SK-N-SH (cell line): ENCODE measurements around the gene MTMR8. TPM values are rescaled to one million over a fixed set of nuclear protein-coding genes. Genes with fewer than 3 reads are reported as not detected.

Experiments used
- CTCF ChIA-PET: fragments of 300-600, 350-600 bp; formaldehyde crosslinking; extraction: SDS; loops from one replicate; lab custom pipeline; 2021; lab: Yijun Ruan, JAX
- POLR2A ChIA-PET: fragments of 350-600 bp; sonication (Branson Sonifier 250); formaldehyde crosslinking; extraction: SDS; loops from one replicate; lab custom pipeline; 2020; ENCODE audit warnings: antibody characterized with exemption, inconsistent platforms; lab: Yijun Ruan, JAX
- DNase-seq: peaks from one replicate; pipeline ENCODE4 v3.0.0; 2012
- H2AFZ ChIP-seq: fragments of 200-600 bp; sonication (generic); 2 replicates; pipeline ENCODE4 v1.8.1; 2016; ENCODE audit warnings: antibody characterized with exemption, mild to moderate bottlenecking, low read depth
- H3F3A ChIP-seq: fragments of 200-600 bp; sonication (generic); replicated peaks from 2 replicates; pipeline ENCODE3; 2016; ENCODE audit warnings: antibody characterized with exemption, mild to moderate bottlenecking; ENCODE audit not compliant: insufficient read depth
- H3K27ac ChIP-seq, 2 experiments: fragments of 200-500 bp in 1 of 2; fragments of 200-600 bp in 1 of 2; sonication (Bioruptor generic) in 1 of 2; sonication (generic), shearing (Covaris generic) in 1 of 2; 2 replicates each; pipeline versions ENCODE4 v1.5.1 to v1.6.1; 2014 to 2016; ENCODE audit warnings: low read depth in 2 of 2, inconsistent platforms in 1 of 2, low read length in 1 of 2, mild to moderate bottlenecking in 1 of 2, mixed read lengths in 1 of 2
- H3K27me3 ChIP-seq: fragments of 200-600 bp; sonication (generic), shearing (Covaris generic); 2 replicates; pipeline ENCODE4 v1.6.1; 2016; ENCODE audit warnings: mixed run types; ENCODE audit not compliant: insufficient read depth
- H3K36me3 ChIP-seq, 2 experiments: fragments of 200-500 bp in 1 of 2; fragments of 200-600 bp in 1 of 2; sonication (Bioruptor generic) in 1 of 2; sonication (generic) in 1 of 2; replicated peaks in 1 of 2; 2 replicates each; pipeline versions ENCODE3 to v1.5.1; 2014 to 2016; ENCODE audit warnings: low read length in 1 of 2, mild to moderate bottlenecking in 1 of 2; ENCODE audit not compliant: insufficient read depth in 2 of 2, control insufficient read depth in 1 of 2
- H3K4me1 ChIP-seq, 2 experiments: fragments of 200-500 bp in 1 of 2; fragments of 200-600 bp in 1 of 2; sonication (Bioruptor generic) in 1 of 2; sonication (generic), shearing (Covaris generic) in 1 of 2; 2 replicates each; pipeline versions ENCODE4 v1.5.1 to v1.6.1; 2014 to 2016; ENCODE audit warnings: low read depth in 1 of 2, low read length in 1 of 2, mixed run types in 1 of 2; ENCODE audit not compliant: insufficient read depth in 2 of 2, control insufficient read depth in 1 of 2
- H3K4me2 ChIP-seq: fragments of 200-600 bp; sonication (generic), shearing (Covaris generic); 2 replicates; pipeline ENCODE4 v1.6.1; 2017; ENCODE audit warnings: mixed run types
- H3K4me3 ChIP-seq, 2 experiments: fragments of 200-500 bp in 1 of 2; fragments of 200-600 bp in 1 of 2; sonication (Bioruptor generic) in 1 of 2; sonication (generic), shearing (Covaris generic) in 1 of 2; 2 replicates each; pipeline versions ENCODE4 v1.5.1 to v1.8.1; 2014 to 2016; ENCODE audit warnings: low read depth in 2 of 2, inconsistent platforms in 1 of 2, low read length in 1 of 2, mild to moderate bottlenecking in 1 of 2, mixed read lengths in 1 of 2, moderate library complexity in 1 of 2
- H3K79me2 ChIP-seq: fragments of 200-600 bp; sonication (generic); 2 replicates; pipeline ENCODE4 v1.8.1; 2017; ENCODE audit warnings: mild to moderate bottlenecking; ENCODE audit not compliant: insufficient read depth
- H3K9ac ChIP-seq: fragments of 200-600 bp; sonication (generic); 2 replicates; pipeline ENCODE4 v1.6.1; 2017; ENCODE audit warnings: mixed run types
- H3K9me2 ChIP-seq: fragments of 200-600 bp; sonication (generic); 2 replicates; pipeline ENCODE4 v1.6.1; 2017; ENCODE audit warnings: mixed run types
- H3K9me3 ChIP-seq: fragments of 200-600 bp; sonication (generic); 2 replicates; pipeline ENCODE4 v1.6.1; 2017; ENCODE audit warnings: mixed run types, mild to moderate bottlenecking, moderate library complexity
- H4K20me1 ChIP-seq: fragments of 200-600 bp; sonication (generic); 2 replicates; pipeline ENCODE4 v1.6.1; 2017; ENCODE audit warnings: mild to moderate bottlenecking, mixed run types; ENCODE audit not compliant: insufficient read depth
- EZH2phosphoT487 ChIP-seq: fragments of 200-600 bp; sonication (generic); IDR thresholded peaks from 2 replicates; pipeline ENCODE4 v1.6.1; 2017; ENCODE audit warnings: low read depth, mixed run types, mild to moderate bottlenecking, antibody characterized with exemption, moderate library complexity, borderline replicate concordance
- FOXJ3 ChIP-seq: sonication (generic); formaldehyde crosslinking; IDR thresholded peaks from 2 replicates; pipeline ENCODE4 v1.5.1; 2020; ENCODE audit warnings: mild to moderate bottlenecking, missing genetic modification reagents
- GABPA ChIP-seq: IDR thresholded peaks from 2 replicates; pipeline ENCODE4 v1.4.0; 2012; ENCODE audit warnings: low read depth, mild to moderate bottlenecking
- NFIC ChIP-seq: IDR thresholded peaks from 2 replicates; pipeline ENCODE4 v1.4.0; 2012; ENCODE audit warnings: borderline replicate concordance
- POLR2AphosphoS5 ChIP-seq: IDR thresholded peaks from 2 replicates; pipeline ENCODE4 v1.6.1; 2012; ENCODE audit warnings: low read depth, low read length
- RFX5 ChIP-seq: IDR thresholded peaks from 2 replicates; pipeline ENCODE4 v1.6.1; 2012; ENCODE audit warnings: mild to moderate bottlenecking, improper control_type of control experiment, low read length
- RXRA ChIP-seq: IDR thresholded peaks from 2 replicates; pipeline ENCODE4 v1.4.0; 2012; ENCODE audit warnings: low read depth, mild to moderate bottlenecking, borderline replicate concordance
- SIN3A ChIP-seq: IDR thresholded peaks from 2 replicates; pipeline ENCODE4 v1.6.1; 2012; ENCODE audit warnings: low read depth, mild to moderate bottlenecking, low read length, moderate library complexity, borderline replicate concordance
- TAF1 ChIP-seq: IDR thresholded peaks from 2 replicates; pipeline ENCODE4 v1.6.1; 2012; ENCODE audit warnings: low read depth, mild to moderate bottlenecking, low read length, moderate library complexity, borderline replicate concordance
- YY1 ChIP-seq: IDR thresholded peaks from 2 replicates; pipeline ENCODE4 v1.4.0; 2012; ENCODE audit warnings: low read depth, mild to moderate bottlenecking
- WGBS: methylation state at CpG from one replicate; pipeline ENCODE4 v1.1.6; 2017; ENCODE audit warnings: low lambda C conversion rate; 5-methylcytosine and 5-hydroxymethylcytosine counted together
- polyA plus RNA-seq, 3 experiments: library from polyadenylated mRNA; depleted of rRNA; stranded (reverse); fragments of >200 nt; gene quantifications; 2 replicates each; pipeline ENCODE4 v1.2.3, GENCODE V29; 2012
- TF ChIP-seq, protein P1 (sequence below): IDR thresholded peaks from 2 replicates; pipeline ENCODE4; 2012
- TF ChIP-seq, protein P2 (sequence below): IDR thresholded peaks from 2 replicates; pipeline ENCODE4 v1.4.0; 2012; ENCODE audit warnings: low read depth, borderline replicate concordance
- TF ChIP-seq, protein P3 (sequence below): fragments of 150-350 bp; IDR thresholded peaks from 2 replicates; pipeline ENCODE4 v1.6.1; 2017; ENCODE audit warnings: antibody characterized with exemption, low read length, low read depth, borderline replicate concordance
- TF ChIP-seq, protein P4 (sequence below): fragments of 200-600 bp; sonication (generic); IDR thresholded peaks from 2 replicates; pipeline ENCODE4 v1.6.1; 2017; ENCODE audit warnings: antibody characterized with exemption, mild to moderate bottlenecking, moderate library complexity
- TF ChIP-seq, protein P5 (sequence below): IDR thresholded peaks from 2 replicates; pipeline ENCODE4 v1.4.0; 2012; ENCODE audit warnings: low read depth, borderline replicate concordance

MTMR8 gene
- polyA plus RNA-seq, 1 of the 3 experiments (the other 2 are of a cell fraction), result 0.35 TPM

DNA sequence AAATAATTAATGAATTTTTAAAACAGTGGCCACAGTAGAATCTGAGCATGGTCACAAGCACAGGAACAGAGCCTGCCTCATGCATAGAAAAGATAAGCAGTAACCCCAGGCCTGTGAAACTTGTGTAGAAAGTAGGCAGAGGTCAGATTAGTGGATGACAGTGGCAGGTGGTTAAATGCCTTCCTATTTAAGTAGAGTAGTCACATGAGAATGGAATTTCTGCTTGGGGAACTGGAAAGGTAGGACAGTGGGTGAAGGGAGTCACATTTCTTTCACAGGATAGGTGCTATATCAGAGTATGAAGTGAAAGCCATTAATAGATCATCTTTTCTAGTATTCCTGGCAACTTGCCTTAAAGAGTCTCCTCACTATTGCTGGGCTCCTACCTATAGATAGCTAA lies 130.0 kb downstream of the MTMR8 start:
- TF ChIP-seq POLR2AphosphoS5, result no peak
- TF ChIP-seq, protein P1, sequence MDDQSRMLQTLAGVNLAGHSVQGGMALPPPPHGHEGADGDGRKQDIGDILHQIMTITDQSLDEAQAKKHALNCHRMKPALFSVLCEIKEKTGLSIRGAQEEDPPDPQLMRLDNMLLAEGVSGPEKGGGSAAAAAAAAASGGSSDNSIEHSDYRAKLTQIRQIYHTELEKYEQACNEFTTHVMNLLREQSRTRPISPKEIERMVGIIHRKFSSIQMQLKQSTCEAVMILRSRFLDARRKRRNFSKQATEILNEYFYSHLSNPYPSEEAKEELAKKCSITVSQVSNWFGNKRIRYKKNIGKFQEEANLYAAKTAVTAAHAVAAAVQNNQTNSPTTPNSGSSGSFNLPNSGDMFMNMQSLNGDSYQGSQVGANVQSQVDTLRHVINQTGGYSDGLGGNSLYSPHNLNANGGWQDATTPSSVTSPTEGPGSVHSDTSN, result no peak
- no peak for TF ChIP-seq NFIC
- TF ChIP-seq, protein P2, sequence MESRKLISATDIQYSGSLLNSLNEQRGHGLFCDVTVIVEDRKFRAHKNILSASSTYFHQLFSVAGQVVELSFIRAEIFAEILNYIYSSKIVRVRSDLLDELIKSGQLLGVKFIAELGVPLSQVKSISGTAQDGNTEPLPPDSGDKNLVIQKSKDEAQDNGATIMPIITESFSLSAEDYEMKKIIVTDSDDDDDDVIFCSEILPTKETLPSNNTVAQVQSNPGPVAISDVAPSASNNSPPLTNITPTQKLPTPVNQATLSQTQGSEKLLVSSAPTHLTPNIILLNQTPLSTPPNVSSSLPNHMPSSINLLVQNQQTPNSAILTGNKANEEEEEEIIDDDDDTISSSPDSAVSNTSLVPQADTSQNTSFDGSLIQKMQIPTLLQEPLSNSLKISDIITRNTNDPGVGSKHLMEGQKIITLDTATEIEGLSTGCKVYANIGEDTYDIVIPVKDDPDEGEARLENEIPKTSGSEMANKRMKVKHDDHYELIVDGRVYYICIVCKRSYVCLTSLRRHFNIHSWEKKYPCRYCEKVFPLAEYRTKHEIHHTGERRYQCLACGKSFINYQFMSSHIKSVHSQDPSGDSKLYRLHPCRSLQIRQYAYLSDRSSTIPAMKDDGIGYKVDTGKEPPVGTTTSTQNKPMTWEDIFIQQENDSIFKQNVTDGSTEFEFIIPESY, result no peak
- no peak for TF ChIP-seq GABPA
- TF ChIP-seq YY1, result no peak
- TF ChIP-seq RFX5, result no peak
- no peak for TF ChIP-seq EZH2phosphoT487
- TF ChIP-seq, protein P3, sequence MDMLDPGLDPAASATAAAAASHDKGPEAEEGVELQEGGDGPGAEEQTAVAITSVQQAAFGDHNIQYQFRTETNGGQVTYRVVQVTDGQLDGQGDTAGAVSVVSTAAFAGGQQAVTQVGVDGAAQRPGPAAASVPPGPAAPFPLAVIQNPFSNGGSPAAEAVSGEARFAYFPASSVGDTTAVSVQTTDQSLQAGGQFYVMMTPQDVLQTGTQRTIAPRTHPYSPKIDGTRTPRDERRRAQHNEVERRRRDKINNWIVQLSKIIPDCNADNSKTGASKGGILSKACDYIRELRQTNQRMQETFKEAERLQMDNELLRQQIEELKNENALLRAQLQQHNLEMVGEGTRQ, result no peak
- no peak for TF ChIP-seq FOXJ3 (CRISPR knock-in tag)
- H3K9me2 ChIP-seq, result no peaks in the 10 kb centered on the region
- H3K4me3 ChIP-seq, result no peak overlapping the region
- ChIA-PET POLR2A (no interaction called here), CTCF (no interaction called here)
- H3K9me3 ChIP-seq, result no peaks in the 10 kb centered on the region
- DNase-seq, result no peak
- H3K4me2 ChIP-seq, result no peak overlapping the region
- H3K36me3 ChIP-seq, result no peaks in the 10 kb centered on the region
- no peaks in the 10 kb centered on the region for H3K27me3 ChIP-seq
- no peaks in the 10 kb centered on the region for H4K20me1 ChIP-seq
- H3K4me1 ChIP-seq, result no peaks in the 10 kb centered on the region
- H3F3A ChIP-seq, result no peaks in the 10 kb centered on the region
- no peak overlapping the region for H3K9ac ChIP-seq
- no peak overlapping the region for H2AFZ ChIP-seq
- H3K79me2 ChIP-seq, result no peaks in the 10 kb centered on the region
- H3K27ac ChIP-seq, result no peak overlapping the region

DNA sequence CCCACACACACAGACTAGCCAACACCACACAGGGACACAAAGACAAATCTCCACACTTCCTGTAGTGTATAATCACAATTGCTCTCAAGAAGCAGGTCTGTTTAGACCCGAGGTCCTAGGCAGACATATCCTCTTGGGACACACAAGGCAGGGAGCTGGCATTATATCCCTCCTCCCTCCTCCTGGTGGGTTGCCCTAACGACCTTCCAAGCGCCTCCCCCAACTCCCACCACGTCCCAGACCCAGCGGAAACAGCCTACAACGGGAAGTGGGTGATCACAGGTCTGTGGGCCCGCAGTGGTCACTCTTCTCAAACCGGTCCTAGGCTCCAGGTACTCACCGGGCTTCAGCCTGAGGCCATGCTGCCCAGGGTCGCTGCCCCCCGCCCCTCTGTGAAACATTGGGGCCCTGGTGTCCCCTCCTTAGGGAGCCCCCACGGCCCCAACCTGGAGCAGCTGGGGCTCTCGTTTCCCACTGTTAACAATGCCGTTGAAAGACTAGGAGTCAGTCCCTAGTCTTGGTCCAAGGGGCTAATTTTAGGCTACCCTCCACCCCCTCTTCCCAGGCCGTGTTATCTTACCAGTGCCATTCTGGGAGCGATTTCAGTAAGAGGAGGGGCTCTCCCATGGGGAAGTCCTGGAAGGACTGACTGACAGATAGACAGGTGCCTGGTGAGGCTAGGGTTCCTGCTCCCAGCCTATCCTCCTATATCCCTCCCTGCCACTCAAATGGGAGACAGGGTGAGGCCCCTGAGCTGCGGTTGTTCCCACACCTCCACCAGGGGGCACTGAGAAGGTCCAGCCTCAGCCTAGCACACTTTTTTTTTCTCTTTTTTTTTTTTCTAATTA lies 164.9 kb downstream of the MTMR8 start, which contains the start of gene ASB12:
Gene ASB12 (minus strand): TSS at position 485 of the 848 bp plus-strand sequence. CDS start 4,957 bp downstream, outside the sequence.
- no peak within 1 kb of the TSS for H3K27ac ChIP-seq
- TF ChIP-seq EZH2phosphoT487 (no peak), SIN3A (no peak), RXRA (no peak), TAF1 (no peak)
- TF ChIP-seq, protein P4, sequence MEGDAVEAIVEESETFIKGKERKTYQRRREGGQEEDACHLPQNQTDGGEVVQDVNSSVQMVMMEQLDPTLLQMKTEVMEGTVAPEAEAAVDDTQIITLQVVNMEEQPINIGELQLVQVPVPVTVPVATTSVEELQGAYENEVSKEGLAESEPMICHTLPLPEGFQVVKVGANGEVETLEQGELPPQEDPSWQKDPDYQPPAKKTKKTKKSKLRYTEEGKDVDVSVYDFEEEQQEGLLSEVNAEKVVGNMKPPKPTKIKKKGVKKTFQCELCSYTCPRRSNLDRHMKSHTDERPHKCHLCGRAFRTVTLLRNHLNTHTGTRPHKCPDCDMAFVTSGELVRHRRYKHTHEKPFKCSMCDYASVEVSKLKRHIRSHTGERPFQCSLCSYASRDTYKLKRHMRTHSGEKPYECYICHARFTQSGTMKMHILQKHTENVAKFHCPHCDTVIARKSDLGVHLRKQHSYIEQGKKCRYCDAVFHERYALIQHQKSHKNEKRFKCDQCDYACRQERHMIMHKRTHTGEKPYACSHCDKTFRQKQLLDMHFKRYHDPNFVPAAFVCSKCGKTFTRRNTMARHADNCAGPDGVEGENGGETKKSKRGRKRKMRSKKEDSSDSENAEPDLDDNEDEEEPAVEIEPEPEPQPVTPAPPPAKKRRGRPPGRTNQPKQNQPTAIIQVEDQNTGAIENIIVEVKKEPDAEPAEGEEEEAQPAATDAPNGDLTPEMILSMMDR, result peak; percentile 12; the same call in 1 of the 2 replicates
- TF ChIP-seq, protein P5, sequence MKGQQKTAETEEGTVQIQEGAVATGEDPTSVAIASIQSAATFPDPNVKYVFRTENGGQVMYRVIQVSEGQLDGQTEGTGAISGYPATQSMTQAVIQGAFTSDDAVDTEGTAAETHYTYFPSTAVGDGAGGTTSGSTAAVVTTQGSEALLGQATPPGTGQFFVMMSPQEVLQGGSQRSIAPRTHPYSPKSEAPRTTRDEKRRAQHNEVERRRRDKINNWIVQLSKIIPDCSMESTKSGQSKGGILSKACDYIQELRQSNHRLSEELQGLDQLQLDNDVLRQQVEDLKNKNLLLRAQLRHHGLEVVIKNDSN, result no peak
- H4K20me1 ChIP-seq, result no peaks in the 10 kb centered on the region
- no peak within 1 kb of the TSS for H3K4me2 ChIP-seq
- no peaks in the 10 kb centered on the region for H3K9me2 ChIP-seq
- H3K27me3 ChIP-seq, result no peaks in the 10 kb centered on the region
- CTCF ChIA-PET, result no interaction called here
- H3F3A ChIP-seq, result no peaks in the 10 kb centered on the region
- H3K9ac ChIP-seq, result no peak within 1 kb of the TSS
- H3K36me3 ChIP-seq, result no peaks in the 10 kb centered on the region
- H3K4me3 ChIP-seq, result no peak within 1 kb of the TSS
- no peak for DNase-seq
- no peaks in the 10 kb centered on the region for H3K9me3 ChIP-seq
- no peaks in the 10 kb centered on the region for H3K4me1 ChIP-seq
- POLR2A ChIA-PET, result no interaction called here
- 3% methylated on average over 4 of the region's 17 CpGs for WGBS
- no peak within 1 kb of the TSS for H2AFZ ChIP-seq
- no peaks in the 10 kb centered on the region for H3K79me2 ChIP-seq
